GM18502 (cell line): ENCODE data around the gene FAM209B.
"Not testable (repeated sequence)": the region's sequence is repeated elsewhere in the genome, so short reads cannot be mapped to it uniquely, and the experiment has no call there.

Experiments
- ATAC-seq: cut with Tn5 transposase; IDR thresholded peaks from one replicate; pipeline ENCODE4 v1.9.1; 2021; ENCODE audit warnings: mild to moderate bottlenecking; ENCODE audit not compliant: unreplicated experiment, poor library complexity

The FAM209B gene, protein sequence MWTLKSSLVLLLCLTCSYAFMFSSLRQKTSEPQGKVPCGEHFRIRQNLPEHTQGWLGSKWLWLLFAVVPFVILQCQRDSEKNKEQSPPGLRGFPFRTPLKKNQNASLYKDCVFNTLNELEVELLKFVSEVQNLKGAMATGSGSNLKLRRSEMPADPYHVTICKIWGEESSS

GRCh38 chr20:56532946-56533345, at the start of gene FAM209B:
FAM209B (plus strand) TSS chr20:56533246; CDS start chr20:56533342, 96 bp downstream.
- ATAC-seq: not testable (repeated sequence)

GRCh38 chr20:56483970-56484369, 49.1 kb upstream of the FAM209B start:
- no peak for ATAC-seq

DNA sequence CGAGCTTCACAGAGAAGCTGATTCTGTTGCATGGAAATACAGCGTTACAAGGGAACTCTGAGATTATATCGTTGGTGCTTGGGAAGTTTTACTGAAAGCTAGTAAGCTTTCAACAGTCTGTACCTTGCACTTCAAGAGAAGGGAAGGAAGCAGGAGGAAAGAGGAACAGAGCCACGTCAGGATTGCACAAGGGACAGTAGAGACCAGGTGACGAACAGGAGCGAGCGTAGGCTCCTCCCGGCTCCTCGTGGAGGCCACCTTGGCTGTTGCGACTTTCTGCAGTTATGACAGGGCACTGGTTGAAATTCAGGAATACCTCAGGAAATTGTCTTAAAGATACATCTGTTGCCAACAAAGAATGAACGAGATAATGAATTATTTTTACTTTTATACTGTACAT, 45.8 kb upstream of the FAM209B start:
- no peak for ATAC-seq

GRCh38 chr20:56488566-56488965, 44.5 kb upstream of the FAM209B start:
- no peak for ATAC-seq

DNA sequence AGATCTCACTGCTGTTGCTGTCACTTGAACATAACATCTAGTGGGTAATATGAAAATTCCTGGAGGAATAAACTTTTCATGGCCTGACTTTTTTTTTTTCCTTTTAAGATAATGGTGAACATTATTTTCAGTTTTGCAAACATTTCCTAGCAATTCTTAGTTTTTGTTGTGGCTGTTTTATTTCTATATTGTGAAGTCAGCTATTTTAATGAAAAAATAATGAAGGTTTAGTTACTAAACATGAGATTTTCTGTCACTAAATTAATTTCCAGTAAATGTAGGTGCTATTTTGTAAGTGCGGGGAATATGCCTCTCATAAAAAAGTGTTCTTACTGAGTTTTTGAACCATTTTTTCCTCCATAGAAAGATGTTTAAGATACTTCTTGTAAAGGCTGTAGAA, 31.9 kb upstream of the FAM209B start:
- no peak for ATAC-seq

- no peak for ATAC-seq
Observed at GRCh38 chr20:56503916-56504315, 29.1 kb upstream of the FAM209B start.

GRCh38 chr20:56504373-56505005, 28.6 kb upstream of the FAM209B start:
- ATAC-seq: no peak

DNA sequence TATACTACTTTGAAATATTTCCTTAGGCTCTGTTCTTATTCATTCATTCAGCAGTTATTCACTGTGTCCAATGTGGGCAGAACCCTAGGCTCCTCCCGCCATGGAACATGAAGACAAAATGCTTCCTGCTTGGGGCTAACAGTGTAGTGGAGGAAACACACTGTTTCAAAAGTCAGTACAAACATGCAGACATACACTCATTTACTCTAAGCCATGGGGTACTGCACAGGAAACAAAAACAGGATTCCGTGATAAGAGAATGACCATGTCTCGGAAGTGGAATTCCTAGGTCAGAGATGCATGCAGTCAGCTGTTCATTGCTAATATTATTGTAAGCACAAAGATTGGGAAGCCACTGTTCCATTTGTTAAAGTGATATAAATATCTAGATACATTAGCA, 26.9 kb upstream of the FAM209B start:
- no peak for ATAC-seq

DNA sequence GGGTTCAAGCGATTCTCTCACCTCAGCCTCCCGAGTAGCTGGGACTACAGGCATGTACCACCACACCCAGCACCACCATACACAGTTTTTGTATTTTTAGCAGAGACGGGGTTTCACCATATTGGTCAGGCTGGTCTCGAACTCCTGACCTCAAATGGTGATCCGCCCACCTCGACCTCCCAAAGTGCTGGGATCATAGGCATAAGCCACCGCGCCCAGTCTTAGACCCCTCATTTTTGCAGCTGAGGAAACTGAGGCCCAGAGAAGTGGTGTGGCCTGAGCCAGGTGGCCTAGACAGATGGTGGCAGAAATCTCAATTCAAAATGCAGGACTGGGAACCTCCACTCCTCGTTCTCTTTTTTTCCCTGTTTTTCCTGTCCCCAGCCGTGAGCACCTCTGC, 21.1 kb upstream of the FAM209B start:
- no peak for ATAC-seq

DNA sequence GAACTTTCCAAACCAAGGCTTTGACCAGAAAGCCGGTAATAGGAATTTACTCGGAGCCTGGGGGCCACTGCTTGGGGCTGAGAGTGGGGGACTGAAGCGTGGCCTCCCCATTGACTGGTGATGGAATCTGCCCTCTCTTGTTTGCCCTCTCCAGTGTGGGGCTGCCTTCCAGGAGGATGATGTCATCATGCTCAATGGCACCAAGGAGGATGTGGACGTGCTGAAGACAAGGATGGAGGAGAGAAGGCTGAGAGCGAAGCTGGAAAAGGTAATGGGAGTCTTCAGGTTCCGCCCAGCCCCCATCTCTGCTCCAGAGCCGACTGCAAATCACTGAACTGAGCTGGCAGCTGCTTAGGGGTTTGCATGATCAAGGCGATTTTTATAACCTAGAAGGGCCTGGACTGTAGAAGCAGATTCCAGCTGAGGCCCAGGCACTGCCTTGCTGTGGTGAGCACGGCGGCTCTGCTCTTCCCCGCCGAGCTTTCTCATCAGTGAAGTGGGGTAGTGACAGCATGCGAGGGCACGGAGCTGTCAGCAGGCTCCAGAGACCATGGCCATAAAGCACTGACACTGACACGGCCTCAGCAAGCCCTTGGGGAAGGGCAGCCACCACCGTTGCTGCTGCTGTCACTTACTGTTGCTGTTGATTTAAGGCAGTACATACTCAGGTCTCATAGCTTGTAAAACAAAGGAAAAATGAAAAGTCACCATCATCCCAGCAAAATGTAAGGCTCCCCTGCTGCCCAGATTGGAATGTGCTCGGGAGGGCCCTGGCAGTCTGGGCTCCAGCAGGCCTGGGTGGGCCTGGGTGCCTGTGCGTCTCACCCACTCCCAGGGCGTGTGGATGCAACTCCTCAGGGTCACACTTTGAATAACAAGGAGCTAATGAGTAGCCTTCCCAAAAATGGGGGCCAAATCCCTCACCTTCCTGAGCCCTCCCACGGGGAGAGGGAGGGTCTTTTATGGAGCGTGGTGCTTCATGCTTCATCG, 19.6 kb upstream of the FAM209B start:
- ATAC-seq: no peak

DNA sequence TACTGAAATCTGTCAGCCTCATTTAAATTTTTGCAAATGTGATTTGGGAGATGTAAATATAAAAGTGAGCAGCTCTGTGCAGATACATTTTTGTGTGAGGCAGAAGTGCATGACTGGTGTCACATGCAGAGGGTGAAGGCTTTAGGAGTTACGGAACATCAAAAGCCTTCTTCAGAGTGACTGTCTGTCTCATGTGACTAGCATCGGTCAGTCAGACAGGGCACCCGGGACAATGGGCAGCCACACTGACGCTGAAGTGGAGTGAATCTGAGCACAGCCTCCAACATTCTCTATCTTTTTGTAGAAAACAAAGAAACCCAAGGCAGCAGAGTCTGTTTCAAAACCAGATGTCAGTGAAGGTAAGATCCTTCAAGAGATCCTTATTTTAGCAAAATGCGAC, 16.4 kb upstream of the FAM209B start:
- no peak for ATAC-seq

- ATAC-seq: no peak
Observed at GRCh38 chr20:56517211-56517610, 15.8 kb upstream of the FAM209B start.

DNA sequence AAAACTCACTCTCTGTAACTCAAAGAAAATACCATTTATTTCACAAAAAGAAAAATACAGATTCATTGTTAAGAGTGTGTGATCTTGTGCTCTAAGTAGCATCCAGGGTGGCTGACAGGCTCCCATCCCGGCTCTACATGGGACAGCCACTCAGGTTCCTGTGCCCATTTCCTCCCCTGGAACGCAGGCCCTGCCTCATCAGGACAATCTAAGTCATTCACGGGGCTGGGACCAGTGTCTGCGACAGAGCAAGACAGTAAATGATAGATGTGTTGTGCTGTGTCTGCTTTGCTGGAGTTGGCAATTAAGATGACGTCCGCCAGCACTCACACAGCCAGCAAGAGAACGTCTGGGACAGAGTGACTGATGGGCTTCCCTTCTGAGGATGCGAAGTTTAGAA, 15.4 kb upstream of the FAM209B start:
- no peak for ATAC-seq

DNA sequence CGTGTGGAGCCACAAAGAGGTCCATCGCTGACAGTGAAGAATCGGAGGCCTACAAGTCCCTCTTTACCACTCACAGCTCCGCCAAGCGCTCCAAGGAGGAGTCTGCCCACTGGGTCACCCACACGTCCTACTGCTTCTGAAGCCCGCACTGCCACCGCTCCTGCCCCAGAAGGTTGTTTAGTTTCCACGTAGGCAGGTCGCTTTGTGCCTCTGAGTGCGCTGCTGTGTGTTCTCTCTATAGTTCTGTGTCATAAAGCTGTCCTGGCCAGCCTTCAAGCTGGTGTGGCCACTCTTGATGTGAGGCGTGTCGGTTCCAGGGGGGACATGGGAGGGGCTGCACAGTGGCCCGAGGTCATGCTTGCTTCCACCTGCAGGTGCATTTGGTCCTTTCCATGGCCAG, 14.9 kb upstream of the FAM209B start:
- no peak for ATAC-seq

- ATAC-seq: no peak
Observed at GRCh38 chr20:56518721-56519398, 14.2 kb upstream of the FAM209B start.

DNA sequence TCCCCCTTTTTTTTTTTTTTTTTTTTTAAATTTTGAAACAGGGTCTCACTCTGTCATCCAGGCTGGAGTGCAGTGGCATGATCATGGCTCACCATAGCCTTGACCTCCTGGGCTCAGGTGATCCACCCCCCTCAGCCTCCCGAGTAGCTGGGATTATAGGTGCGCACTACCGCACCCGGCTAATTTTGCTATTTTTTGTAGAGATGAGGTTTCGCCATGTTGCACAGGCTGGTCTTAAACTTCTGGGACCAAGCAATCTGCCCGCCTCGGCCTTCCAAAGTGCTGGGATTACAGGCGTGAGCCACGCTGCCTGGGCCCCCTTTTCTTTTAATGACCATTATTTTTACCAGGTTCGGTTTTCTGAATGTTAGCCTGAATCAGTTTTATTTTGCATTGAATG, 13.5 kb upstream of the FAM209B start:
- no peak for ATAC-seq

DNA sequence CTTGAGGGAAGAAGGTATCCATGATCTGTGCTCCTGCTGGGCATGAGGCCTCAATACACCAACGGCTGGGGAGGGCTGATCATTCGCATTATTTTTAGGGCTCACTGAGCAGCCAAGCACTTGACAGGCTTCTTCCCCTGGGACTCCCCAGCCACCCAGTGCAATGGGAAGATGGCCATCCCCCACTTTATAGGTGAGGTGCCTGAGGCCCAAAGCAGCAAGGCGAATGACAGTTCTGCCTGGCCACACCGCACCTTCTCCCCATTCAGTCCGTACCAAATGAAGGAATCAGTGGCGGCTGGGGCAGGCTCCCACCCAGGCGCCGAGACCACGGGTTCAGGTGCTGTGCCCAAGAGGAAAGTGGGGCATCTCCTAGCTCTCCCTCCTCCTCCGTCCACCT, 12.9 kb upstream of the FAM209B start:
- no peak for ATAC-seq

DNA sequence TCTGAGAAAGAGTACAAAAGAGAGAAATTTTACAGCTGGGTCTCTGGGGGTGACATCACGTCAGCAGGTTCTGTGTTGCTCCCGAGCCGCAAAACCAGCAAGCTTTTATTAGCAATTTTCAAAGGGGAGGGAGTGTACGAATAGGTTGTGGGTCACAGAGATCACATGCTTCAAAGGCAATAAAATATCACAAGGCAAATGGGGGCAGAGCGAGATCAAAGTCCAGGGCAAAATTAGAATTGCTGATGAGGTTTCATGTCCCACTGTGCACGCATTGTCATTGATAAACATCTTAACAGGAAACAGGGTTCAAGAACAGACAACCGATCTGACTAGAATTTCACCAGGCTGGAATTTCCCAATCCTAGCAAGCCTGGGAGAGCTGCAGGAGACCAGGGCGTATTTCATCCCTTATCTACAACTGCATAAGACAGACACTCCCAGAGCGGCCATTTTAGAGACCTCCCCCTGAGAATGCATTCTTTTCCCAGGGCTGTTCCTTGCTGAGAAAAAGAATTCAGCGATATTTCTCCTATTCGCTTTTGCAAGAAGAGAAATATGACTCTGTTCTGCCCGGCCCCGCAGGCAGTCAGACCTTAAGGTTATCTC, 12.2 kb upstream of the FAM209B start:
- not testable (repeated sequence) for ATAC-seq

- no peak for ATAC-seq
Observed at GRCh38 chr20:56522311-56522710, 10.7 kb upstream of the FAM209B start.

- not testable (repeated sequence) for ATAC-seq
Observed at GRCh38 chr20:56524444-56524843, 8.6 kb upstream of the FAM209B start, which contains the start of gene FAM209A. FAM209A (plus strand) TSS chr20:56524744; CDS start chr20:56524809, 65 bp downstream.
